Measurements from ENCODE around the gene C2orf69. TPM values are rescaled to one million over a fixed set of nuclear protein-coding genes. Genes with fewer than 3 reads are reported as not detected.

C2orf69 gene
- total RNA-seq, 1 experiment from 2014 or later: 22.0 TPM

- Histone ChIP-seq H2AFZ (ENCODE audit: low read length) (peak overlapping the region; percentile 50), H3K4me2 (ENCODE audit: insufficient read depth, insufficient read length, low read length) (peak overlapping the region; percentile 69), H3T11ph (ENCODE audit: low read length) (peak overlapping the region; percentile 1), H3K27me3 (ENCODE audit: insufficient read depth, low read length) (no peaks in the 10 kb centered on the region), H4K91ac (ENCODE audit: insufficient read length, low read depth, low read length) (no peak overlapping the region), H3K27ac (ENCODE audit: insufficient read length, low read depth, low read length) (peak overlapping the region; percentile 73), H3K56ac (ENCODE audit: insufficient read length, low read depth, low read length) (no peak overlapping the region), H3K9me3 (ENCODE audit: control insufficient read depth, low read depth, low read length) (no peaks in the 10 kb centered on the region), H2BK120ac (ENCODE audit: low read depth, low read length, poor library complexity, severe bottlenecking) (no peak overlapping the region), H3K79me2 (ENCODE audit: insufficient read depth, low read length) (peaks cover 25% of the 10 kb centered on the region; the same call in 1 of the 2 replicates), H2BK5ac (ENCODE audit: insufficient read length, low read length) (no peak overlapping the region), H3K79me1 (ENCODE audit: insufficient read depth, low read depth, low read length, poor library complexity, severe bottlenecking) (peaks cover 3% of the 10 kb centered on the region), H3K23ac (ENCODE audit: insufficient read length, low read depth, low read length) (no peak overlapping the region), H3K4ac (ENCODE audit: low read depth, low read length) (no peak overlapping the region; the same call in 1 of the 2 replicates), H4K8ac (replicated peaks; ENCODE audit: insufficient read length, low read depth, low read length) (no peak overlapping the region), H2BK12ac (ENCODE audit: insufficient read length, low read depth, low read length) (no peak overlapping the region), H2BK20ac (ENCODE audit: low read depth, low read length, poor library complexity, severe bottlenecking) (no peak overlapping the region), H4K20me1 (ENCODE audit: control insufficient read depth, insufficient read depth, insufficient read length) (no peaks in the 10 kb centered on the region), H3K14ac (ENCODE audit: insufficient read depth, low read length) (peak overlapping the region; percentile 62; the same call in 1 of the 2 replicates), H3K4me1 (ENCODE audit: insufficient read depth, low read length) (no peaks in the 10 kb centered on the region; the same call in 1 of the 2 replicates), H3K18ac (ENCODE audit: insufficient read length, low read depth, low read length) (peak overlapping the region; percentile 87), H2AK5ac (ENCODE audit: insufficient read length, low read length) (no peak overlapping the region), H2BK15ac (ENCODE audit: low read depth, low read length) (no peak overlapping the region), H4K5ac (ENCODE audit: insufficient read length, low read depth, low read length) (no peak overlapping the region), H3K23me2 (ENCODE audit: insufficient read length, low read depth, low read length, poor library complexity, severe bottlenecking) (peaks cover 10% of the 10 kb centered on the region), H3K9ac (ENCODE audit: extremely low read depth, insufficient read length, low read length) (peak overlapping the region; percentile 60)
- no CpG with 5 or more reads among the region's 18 CpGs for WGBS (ENCODE audit: extremely low coverage, insufficient read length, low lambda C conversion rate)
- Mint-ChIP-seq H3K9me3 (peaks cover 3 to 4% of the 10 kb centered on the region in 2 experiments), H3K4me1 (peaks cover 21 to 27% of the 10 kb centered on the region in 2 experiments), H3K27ac (peak overlapping the region; percentile 95 to 99 (median 95)), H3K4me3 (peak overlapping the region; percentile 97 to 98), H3K27me3 (ENCODE audit: low read depth) (no peaks in the 10 kb centered on the region; the same call in 1 of the 2 replicates), H3K36me3 (ENCODE audit: insufficient read depth in 1 of 3, low read depth in 3 of 3) (peaks cover 17 to 24% (median 20%) of the 10 kb centered on the region in 3 experiments)
- no peak for TF ChIP-seq CTCF (conservative IDR thresholded peaks at IDR 0.05)
- no peak for DNase-seq
These were observed 598 bp upstream of the C2orf69 start for GRCh38 chr2:199910338-199911051.

Data from H9 (cell line).